Measurements from ENCODE around the gene LYST. TPM values are rescaled to one million over a fixed set of nuclear protein-coding genes. Genes with fewer than 3 reads are reported as not detected.
"Not testable (repeated sequence)": the region's sequence is repeated elsewhere in the genome, so short reads cannot be mapped to it uniquely, and the experiment has no call there.

The LYST gene
- total and polyA plus RNA-seq, 10 of the 15 experiments (the other 5 are each of a cell fraction or from before 2014, with no cell fraction given): 3.3 to 28.1 (median 5.6) TPM

DNA sequence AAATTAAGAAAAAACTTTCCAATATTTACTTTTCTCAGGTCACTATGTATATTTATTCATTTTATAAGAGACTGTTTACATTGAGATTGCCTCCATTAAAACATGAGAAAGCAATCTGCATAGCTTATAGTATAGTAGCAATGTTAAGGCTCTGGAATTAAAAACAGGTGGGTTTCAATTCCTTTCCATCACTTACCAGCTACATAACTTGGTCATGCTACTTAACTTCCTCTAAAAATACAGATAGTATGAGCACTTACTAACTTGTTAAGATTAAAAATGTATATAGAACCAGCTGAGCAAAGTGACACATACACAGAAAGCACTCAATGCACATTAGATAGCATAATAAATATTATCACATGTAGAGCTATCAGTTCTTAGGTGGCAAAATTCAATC, 76.6 kb downstream of the LYST start:
- no peak overlapping the region for H2AFZ ChIP-seq (ENCODE audit: control insufficient read depth, low read depth, low read length)
- CTCF ChIA-PET: interaction anchor here (0.8 to 6.8 kb wide), 4 partner anchors 40 to 276 kb away, joined by 3 to 37 read pairs (median 6); no protein-coding TSS in a partner anchor
- in situ Hi-C loops (cut with MboI): no loop called here

GRCh38 chr1:235786227-235786898, 80.3 kb downstream of the LYST start:
- H3K9ac ChIP-seq (ENCODE audit: control insufficient read depth, insufficient read depth, low read length); H4K20me1 ChIP-seq (ENCODE audit: control insufficient read depth, insufficient read depth); H3K4me1 ChIP-seq (ENCODE audit: control insufficient read depth, insufficient read depth, low read length); H3K27ac ChIP-seq (ENCODE audit: control insufficient read depth, insufficient read depth); ATAC-seq; BruUV-seq (replicated peaks); H3K79me2 ChIP-seq (ENCODE audit: control insufficient read depth, insufficient read depth, low read length); H2AFZ ChIP-seq (ENCODE audit: control insufficient read depth, low read depth, low read length); intact Hi-C loops (cut with micrococcal nuclease; ENCODE audit: unreplicated experiment); H3K9me3 ChIP-seq (replicated peaks; ENCODE audit: control insufficient read depth, insufficient read depth, low read length); DNase-seq (ENCODE audit: low read depth, low spot score); H3K36me3 ChIP-seq (ENCODE audit: control insufficient read depth in 2 of 2, insufficient read depth in 2 of 2, low read length in 1 of 2); H3K4me2 ChIP-seq (ENCODE audit: control insufficient read depth, insufficient read depth); RAD21 ChIA-PET (ENCODE audit: unreplicated experiment); H3K27me3 ChIP-seq (replicated peaks in 1 of 2; ENCODE audit: control insufficient read depth in 2 of 2, insufficient read depth in 2 of 2, low read length in 1 of 2); H3K4me3 ChIP-seq; FAIRE-seq; POLR2A ChIA-PET: not testable (repeated sequence)
- in situ Hi-C loops (cut with MboI): loop anchor here (10.0 kb wide), 1 partner anchor 692 kb away; no protein-coding TSS in a partner anchor
- CTCF ChIA-PET: interaction anchor here (1.2 to 1.4 kb wide), 2 partner anchors 57 to 160 kb away, joined by 3 to 4 read pairs; no protein-coding TSS in a partner anchor
- 91% methylated on average over 6 of the region's 8 CpGs for WGBS (ENCODE audit: insufficient coverage, insufficient replicate concordance, low lambda C conversion rate, missing lambda C conversion rate)
- SMC1A ChIA-PET (ENCODE audit: uncharacterized antibody, unreplicated experiment): interaction anchor here (1.5 kb wide), 1 partner anchor 79 kb away, joined by 3 read pairs; no protein-coding TSS in a partner anchor

More for the DNA sequence above, 76.6 kb downstream of the LYST start:
- ChIA-PET RAD21 (ENCODE audit: unreplicated experiment) (interaction anchor here (1.8 to 2.3 kb wide), 2 partner anchors 53 to 182 kb away, joined by 8 to 14 read pairs; no protein-coding TSS in a partner anchor), POLR2A (no interaction called here), SMC1A (ENCODE audit: uncharacterized antibody, unreplicated experiment) (interaction anchor here (0.8 to 2.8 kb wide), 4 partner anchors 12 to 182 kb away, joined by 3 to 11 read pairs (median 7); no protein-coding TSS in a partner anchor)
- Histone ChIP-seq H3K9me3 (replicated peaks; ENCODE audit: control insufficient read depth, insufficient read depth, low read length) (no peaks in the 10 kb centered on the region), H3K4me1 (ENCODE audit: control insufficient read depth, insufficient read depth, low read length) (no peaks in the 10 kb centered on the region), H3K27me3 (replicated peaks in 1 of 2; ENCODE audit: control insufficient read depth in 2 of 2, insufficient read depth in 2 of 2, low read length in 1 of 2) (no peaks in the 10 kb centered on the region), H4K20me1 (ENCODE audit: control insufficient read depth, insufficient read depth) (no peaks in the 10 kb centered on the region), H3K4me2 (ENCODE audit: control insufficient read depth, insufficient read depth) (no peak overlapping the region), H3K4me3 (no peak overlapping the region), H3K36me3 (ENCODE audit: control insufficient read depth in 2 of 2, insufficient read depth in 2 of 2, low read length in 1 of 2) (no peaks in the 10 kb centered on the region; a peak in 2 of 4 replicates), H3K27ac (ENCODE audit: control insufficient read depth, insufficient read depth) (no peak overlapping the region), H3K79me2 (ENCODE audit: control insufficient read depth, insufficient read depth, low read length) (no peaks in the 10 kb centered on the region), H3K9ac (ENCODE audit: control insufficient read depth, insufficient read depth, low read length) (no peak overlapping the region)
- no peak for FAIRE-seq
- no peak for TF ChIP-seq NBN (IDR thresholded peaks at IDR 0.05)
- no peak for TF ChIP-seq BCL3 (IDR thresholded peaks at IDR 0.05; ENCODE audit: borderline replicate concordance, insufficient read depth, low read depth, low read length, poor library complexity, severe bottlenecking)
- ATAC-seq: no peak
- intact Hi-C loops (cut with micrococcal nuclease; ENCODE audit: unreplicated experiment): no loop called here
- DNase-seq (ENCODE audit: low read depth, low spot score): no peak
- BruUV-seq (replicated peaks): no TSS peak
